ENCODE data around the gene ADCY10.
"Not testable (repeated sequence)": the region's sequence is repeated elsewhere in the genome, so short reads cannot be mapped to it uniquely, and the experiment has no call there.

Gene ADCY10

GRCh38 chr1:167924543-167925231 lies 10.8 kb upstream of the ADCY10 start:
- no peak for DNase-seq

- no peak for DNase-seq
Measured at GRCh38 chr1:167924102-167924501, 10.2 kb upstream of the ADCY10 start.

GRCh38 chr1:167923324-167924056 lies 9.6 kb upstream of the ADCY10 start:
- DNase-seq, result no peak

GRCh38 chr1:167922611-167923074 lies 8.7 kb upstream of the ADCY10 start:
- DNase-seq, result no peak

- DNase-seq, result no peak
Measured at GRCh38 chr1:167922023-167922422, 8.1 kb upstream of the ADCY10 start.

GRCh38 chr1:167916766-167917511 lies 3.0 kb upstream of the ADCY10 start:
- peak; percentile 47 for DNase-seq

- no peak for DNase-seq
Measured at GRCh38 chr1:167915569-167915968, 1.6 kb upstream of the ADCY10 start.

- DNase-seq, result no peak
Measured at GRCh38 chr1:167912294-167912693, 1.6 kb downstream of the ADCY10 start.

- no peak for DNase-seq
Measured at GRCh38 chr1:167911413-167911812, 2.5 kb downstream of the ADCY10 start.

GRCh38 chr1:167910530-167910929 lies 3.4 kb downstream of the ADCY10 start:
- DNase-seq, result no peak

- no peak for DNase-seq
Measured at GRCh38 chr1:167909691-167910180, 4.2 kb downstream of the ADCY10 start.

GRCh38 chr1:167905671-167906070 lies 8.3 kb downstream of the ADCY10 start:
- DNase-seq, result peak; percentile 44

- DNase-seq, result peak; percentile 77
Measured at GRCh38 chr1:167905182-167905581, 8.8 kb downstream of the ADCY10 start.

GRCh38 chr1:167904652-167905130 lies 9.2 kb downstream of the ADCY10 start:
- peak; percentile 96 for DNase-seq

GRCh38 chr1:167900907-167901306 lies 13.0 kb downstream of the ADCY10 start:
- DNase-seq, result no peak

- no peak for DNase-seq
Measured at GRCh38 chr1:167899253-167899681, 14.7 kb downstream of the ADCY10 start.

- DNase-seq, result no peak
Measured at GRCh38 chr1:167898578-167899222, 15.2 kb downstream of the ADCY10 start.

GRCh38 chr1:167893798-167894197 lies 20.1 kb downstream of the ADCY10 start:
- DNase-seq, result no peak

- no peak for DNase-seq
Measured at GRCh38 chr1:167890400-167890799, 23.5 kb downstream of the ADCY10 start.

GRCh38 chr1:167887187-167887586 lies 26.7 kb downstream of the ADCY10 start:
- DNase-seq, result not testable (repeated sequence)

GRCh38 chr1:167882376-167882775 lies 31.6 kb downstream of the ADCY10 start:
- no peak for DNase-seq

- DNase-seq, result peak; percentile 15
Measured at GRCh38 chr1:167881786-167882185, 32.1 kb downstream of the ADCY10 start.

- DNase-seq, result no peak
Measured at GRCh38 chr1:167881069-167881468, 32.9 kb downstream of the ADCY10 start.

Measured in DMS53 (cell line).